ENCODE results near the gene NINJ1. TPM values are rescaled to one million over a fixed set of nuclear protein-coding genes. Genes with fewer than 3 reads are reported as not detected.
A peak's percentile ranks its signal among the peaks of the same experiment; 100 is the strongest.

The NINJ1 gene
- total RNA-seq, 1 experiment from 2014 or later = 41.3 TPM

DNA sequence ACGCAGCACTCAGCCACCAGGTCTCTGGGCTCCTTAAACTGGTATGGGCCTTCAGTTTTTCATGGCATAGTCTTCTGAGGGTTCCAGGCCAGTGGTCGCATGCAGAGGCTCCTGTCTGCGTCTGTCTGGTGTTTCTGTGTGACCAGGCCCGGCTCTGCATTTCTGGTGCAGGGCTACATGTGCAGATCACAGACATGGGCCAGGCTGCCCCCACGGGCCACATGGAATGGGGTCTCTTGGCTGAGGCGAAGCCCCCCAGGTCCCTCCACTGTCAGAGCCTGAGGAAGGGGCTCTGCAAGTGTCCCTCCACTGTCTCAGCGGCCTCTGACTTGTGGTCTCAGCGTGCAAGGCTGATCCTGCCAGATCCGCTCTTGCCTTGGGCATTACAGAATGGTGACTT, 53.6 kb downstream of the NINJ1 start:
- Mint-ChIP-seq H3K4me3 (no peak overlapping the region), H3K4me1 (0 out of 2 replicates have a peak, but pooled peaks cover 2% of the 10 kb centered on the region), H3K27ac (no peak overlapping the region), H3K27me3 (ENCODE audit: low read depth) (no peaks in the 10 kb centered on the region), H3K36me3 (peaks cover 2% of the 10 kb centered on the region; the same call in 1 of the 2 replicates), H3K9me3 (peaks cover 1% of the 10 kb centered on the region)
- ATAC-seq = no peak
- CTCF ChIA-PET = interaction anchor here (0.6 to 1.5 kb wide), 2 partner anchors 28 to 935 kb away, joined by 3 to 4 read pairs; no protein-coding TSS in a partner anchor
- peak; percentile 7 for DNase-seq (ENCODE audit: low spot score)
- POLR2A ChIA-PET = no interaction called here
- TF ChIP-seq STAT6 (CRISPR knock-in tag; conservative IDR thresholded peaks at IDR 0.05; ENCODE audit: low read depth) (no peak), SMAD3 (CRISPR knock-in tag; IDR thresholded peaks at IDR 0.05; ENCODE audit: borderline replicate concordance) (no peak), USF1 (CRISPR knock-in tag; IDR thresholded peaks at IDR 0.05) (no peak), TEAD4 (CRISPR knock-in tag; IDR thresholded peaks at IDR 0.05) (no peak), ZNF423 (CRISPR knock-in tag; IDR thresholded peaks at IDR 0.05) (no peak), ZNF263 (CRISPR knock-in tag; IDR thresholded peaks at IDR 0.05; ENCODE audit: low read depth) (no peak), PRRX2 (CRISPR knock-in tag; IDR thresholded peaks at IDR 0.05) (no peak), MLX (CRISPR knock-in tag; IDR thresholded peaks at IDR 0.05) (no peak), FOXK1 (CRISPR knock-in tag; IDR thresholded peaks at IDR 0.05) (no peak), E2F1 (CRISPR knock-in tag; IDR thresholded peaks at IDR 0.05) (no peak), ZNF219 (CRISPR knock-in tag; IDR thresholded peaks at IDR 0.05; ENCODE audit: borderline replicate concordance) (no peak)
- TF ChIP-seq, protein P1, sequence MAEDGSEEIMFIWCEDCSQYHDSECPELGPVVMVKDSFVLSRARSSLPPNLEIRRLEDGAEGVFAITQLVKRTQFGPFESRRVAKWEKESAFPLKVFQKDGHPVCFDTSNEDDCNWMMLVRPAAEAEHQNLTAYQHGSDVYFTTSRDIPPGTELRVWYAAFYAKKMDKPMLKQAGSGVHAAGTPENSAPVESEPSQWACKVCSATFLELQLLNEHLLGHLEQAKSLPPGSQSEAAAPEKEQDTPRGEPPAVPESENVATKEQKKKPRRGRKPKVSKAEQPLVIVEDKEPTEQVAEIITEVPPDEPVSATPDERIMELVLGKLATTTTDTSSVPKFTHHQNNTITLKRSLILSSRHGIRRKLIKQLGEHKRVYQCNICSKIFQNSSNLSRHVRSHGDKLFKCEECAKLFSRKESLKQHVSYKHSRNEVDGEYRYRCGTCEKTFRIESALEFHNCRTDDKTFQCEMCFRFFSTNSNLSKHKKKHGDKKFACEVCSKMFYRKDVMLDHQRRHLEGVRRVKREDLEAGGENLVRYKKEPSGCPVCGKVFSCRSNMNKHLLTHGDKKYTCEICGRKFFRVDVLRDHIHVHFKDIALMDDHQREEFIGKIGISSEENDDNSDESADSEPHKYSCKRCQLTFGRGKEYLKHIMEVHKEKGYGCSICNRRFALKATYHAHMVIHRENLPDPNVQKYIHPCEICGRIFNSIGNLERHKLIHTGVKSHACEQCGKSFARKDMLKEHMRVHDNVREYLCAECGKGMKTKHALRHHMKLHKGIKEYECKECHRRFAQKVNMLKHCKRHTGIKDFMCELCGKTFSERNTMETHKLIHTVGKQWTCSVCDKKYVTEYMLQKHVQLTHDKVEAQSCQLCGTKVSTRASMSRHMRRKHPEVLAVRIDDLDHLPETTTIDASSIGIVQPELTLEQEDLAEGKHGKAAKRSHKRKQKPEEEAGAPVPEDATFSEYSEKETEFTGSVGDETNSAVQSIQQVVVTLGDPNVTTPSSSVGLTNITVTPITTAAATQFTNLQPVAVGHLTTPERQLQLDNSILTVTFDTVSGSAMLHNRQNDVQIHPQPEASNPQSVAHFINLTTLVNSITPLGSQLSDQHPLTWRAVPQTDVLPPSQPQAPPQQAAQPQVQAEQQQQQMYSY (CRISPR knock-in tag; IDR thresholded peaks at IDR 0.05) = no peak
- TF ChIP-seq, protein P2, sequence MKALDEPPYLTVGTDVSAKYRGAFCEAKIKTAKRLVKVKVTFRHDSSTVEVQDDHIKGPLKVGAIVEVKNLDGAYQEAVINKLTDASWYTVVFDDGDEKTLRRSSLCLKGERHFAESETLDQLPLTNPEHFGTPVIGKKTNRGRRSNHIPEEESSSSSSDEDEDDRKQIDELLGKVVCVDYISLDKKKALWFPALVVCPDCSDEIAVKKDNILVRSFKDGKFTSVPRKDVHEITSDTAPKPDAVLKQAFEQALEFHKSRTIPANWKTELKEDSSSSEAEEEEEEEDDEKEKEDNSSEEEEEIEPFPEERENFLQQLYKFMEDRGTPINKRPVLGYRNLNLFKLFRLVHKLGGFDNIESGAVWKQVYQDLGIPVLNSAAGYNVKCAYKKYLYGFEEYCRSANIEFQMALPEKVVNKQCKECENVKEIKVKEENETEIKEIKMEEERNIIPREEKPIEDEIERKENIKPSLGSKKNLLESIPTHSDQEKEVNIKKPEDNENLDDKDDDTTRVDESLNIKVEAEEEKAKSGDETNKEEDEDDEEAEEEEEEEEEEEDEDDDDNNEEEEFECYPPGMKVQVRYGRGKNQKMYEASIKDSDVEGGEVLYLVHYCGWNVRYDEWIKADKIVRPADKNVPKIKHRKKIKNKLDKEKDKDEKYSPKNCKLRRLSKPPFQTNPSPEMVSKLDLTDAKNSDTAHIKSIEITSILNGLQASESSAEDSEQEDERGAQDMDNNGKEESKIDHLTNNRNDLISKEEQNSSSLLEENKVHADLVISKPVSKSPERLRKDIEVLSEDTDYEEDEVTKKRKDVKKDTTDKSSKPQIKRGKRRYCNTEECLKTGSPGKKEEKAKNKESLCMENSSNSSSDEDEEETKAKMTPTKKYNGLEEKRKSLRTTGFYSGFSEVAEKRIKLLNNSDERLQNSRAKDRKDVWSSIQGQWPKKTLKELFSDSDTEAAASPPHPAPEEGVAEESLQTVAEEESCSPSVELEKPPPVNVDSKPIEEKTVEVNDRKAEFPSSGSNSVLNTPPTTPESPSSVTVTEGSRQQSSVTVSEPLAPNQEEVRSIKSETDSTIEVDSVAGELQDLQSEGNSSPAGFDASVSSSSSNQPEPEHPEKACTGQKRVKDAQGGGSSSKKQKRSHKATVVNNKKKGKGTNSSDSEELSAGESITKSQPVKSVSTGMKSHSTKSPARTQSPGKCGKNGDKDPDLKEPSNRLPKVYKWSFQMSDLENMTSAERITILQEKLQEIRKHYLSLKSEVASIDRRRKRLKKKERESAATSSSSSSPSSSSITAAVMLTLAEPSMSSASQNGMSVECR (CRISPR knock-in tag; IDR thresholded peaks at IDR 0.05; ENCODE audit: borderline replicate concordance) = no peak
- TF ChIP-seq, protein P3, sequence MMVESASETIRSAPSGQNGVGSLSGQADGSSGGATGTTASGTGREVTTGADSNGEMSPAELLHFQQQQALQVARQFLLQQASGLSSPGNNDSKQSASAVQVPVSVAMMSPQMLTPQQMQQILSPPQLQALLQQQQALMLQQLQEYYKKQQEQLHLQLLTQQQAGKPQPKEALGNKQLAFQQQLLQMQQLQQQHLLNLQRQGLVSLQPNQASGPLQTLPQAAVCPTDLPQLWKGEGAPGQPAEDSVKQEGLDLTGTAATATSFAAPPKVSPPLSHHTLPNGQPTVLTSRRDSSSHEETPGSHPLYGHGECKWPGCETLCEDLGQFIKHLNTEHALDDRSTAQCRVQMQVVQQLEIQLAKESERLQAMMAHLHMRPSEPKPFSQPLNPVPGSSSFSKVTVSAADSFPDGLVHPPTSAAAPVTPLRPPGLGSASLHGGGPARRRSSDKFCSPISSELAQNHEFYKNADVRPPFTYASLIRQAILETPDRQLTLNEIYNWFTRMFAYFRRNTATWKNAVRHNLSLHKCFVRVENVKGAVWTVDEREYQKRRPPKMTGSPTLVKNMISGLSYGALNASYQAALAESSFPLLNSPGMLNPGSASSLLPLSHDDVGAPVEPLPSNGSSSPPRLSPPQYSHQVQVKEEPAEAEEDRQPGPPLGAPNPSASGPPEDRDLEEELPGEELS (CRISPR knock-in tag; IDR thresholded peaks at IDR 0.05) = no peak
- TF ChIP-seq, protein P4, sequence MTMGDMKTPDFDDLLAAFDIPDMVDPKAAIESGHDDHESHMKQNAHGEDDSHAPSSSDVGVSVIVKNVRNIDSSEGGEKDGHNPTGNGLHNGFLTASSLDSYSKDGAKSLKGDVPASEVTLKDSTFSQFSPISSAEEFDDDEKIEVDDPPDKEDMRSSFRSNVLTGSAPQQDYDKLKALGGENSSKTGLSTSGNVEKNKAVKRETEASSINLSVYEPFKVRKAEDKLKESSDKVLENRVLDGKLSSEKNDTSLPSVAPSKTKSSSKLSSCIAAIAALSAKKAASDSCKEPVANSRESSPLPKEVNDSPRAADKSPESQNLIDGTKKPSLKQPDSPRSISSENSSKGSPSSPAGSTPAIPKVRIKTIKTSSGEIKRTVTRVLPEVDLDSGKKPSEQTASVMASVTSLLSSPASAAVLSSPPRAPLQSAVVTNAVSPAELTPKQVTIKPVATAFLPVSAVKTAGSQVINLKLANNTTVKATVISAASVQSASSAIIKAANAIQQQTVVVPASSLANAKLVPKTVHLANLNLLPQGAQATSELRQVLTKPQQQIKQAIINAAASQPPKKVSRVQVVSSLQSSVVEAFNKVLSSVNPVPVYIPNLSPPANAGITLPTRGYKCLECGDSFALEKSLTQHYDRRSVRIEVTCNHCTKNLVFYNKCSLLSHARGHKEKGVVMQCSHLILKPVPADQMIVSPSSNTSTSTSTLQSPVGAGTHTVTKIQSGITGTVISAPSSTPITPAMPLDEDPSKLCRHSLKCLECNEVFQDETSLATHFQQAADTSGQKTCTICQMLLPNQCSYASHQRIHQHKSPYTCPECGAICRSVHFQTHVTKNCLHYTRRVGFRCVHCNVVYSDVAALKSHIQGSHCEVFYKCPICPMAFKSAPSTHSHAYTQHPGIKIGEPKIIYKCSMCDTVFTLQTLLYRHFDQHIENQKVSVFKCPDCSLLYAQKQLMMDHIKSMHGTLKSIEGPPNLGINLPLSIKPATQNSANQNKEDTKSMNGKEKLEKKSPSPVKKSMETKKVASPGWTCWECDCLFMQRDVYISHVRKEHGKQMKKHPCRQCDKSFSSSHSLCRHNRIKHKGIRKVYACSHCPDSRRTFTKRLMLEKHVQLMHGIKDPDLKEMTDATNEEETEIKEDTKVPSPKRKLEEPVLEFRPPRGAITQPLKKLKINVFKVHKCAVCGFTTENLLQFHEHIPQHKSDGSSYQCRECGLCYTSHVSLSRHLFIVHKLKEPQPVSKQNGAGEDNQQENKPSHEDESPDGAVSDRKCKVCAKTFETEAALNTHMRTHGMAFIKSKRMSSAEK (CRISPR knock-in tag; IDR thresholded peaks at IDR 0.05; ENCODE audit: borderline replicate concordance) = no peak
- TF ChIP-seq, protein P5, sequence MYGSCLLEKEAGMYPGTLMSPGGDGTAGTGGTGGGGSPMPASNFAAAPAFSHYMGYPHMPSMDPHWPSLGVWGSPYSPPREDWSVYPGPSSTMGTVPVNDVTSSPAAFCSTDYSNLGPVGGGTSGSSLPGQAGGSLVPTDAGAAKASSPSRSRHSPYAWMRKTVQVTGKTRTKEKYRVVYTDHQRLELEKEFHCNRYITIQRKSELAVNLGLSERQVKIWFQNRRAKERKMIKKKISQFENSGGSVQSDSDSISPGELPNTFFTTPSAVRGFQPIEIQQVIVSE (CRISPR knock-in tag; IDR thresholded peaks at IDR 0.05; ENCODE audit: borderline replicate concordance) = no peak
